A673 (cell line): ENCODE results near the gene TRMT61A. TPM values are rescaled to one million over a fixed set of nuclear protein-coding genes. Genes with fewer than 3 reads are reported as not detected.

Source experiments
- BruUV-seq: library from RNA; stranded (reverse); fragments of 400-500 nt; replicated peaks from 2 replicates; lab custom pipeline; 2021; lab: Mats Ljungman, UMichigan
- CTCF ChIA-PET: fragments of 300-600 bp; sonication (Branson Sonifier 250); formaldehyde crosslinking; loops from one replicate; lab custom pipeline; 2022; ENCODE audit warnings: antibody characterized with exemption; lab: Charles Lee
- POLR2A ChIA-PET: fragments of 300-600 bp; sonication (Branson Sonifier 250); formaldehyde crosslinking; loops from one replicate; lab custom pipeline; 2022; ENCODE audit warnings: antibody characterized with exemption; ENCODE audit not compliant: low non-redundant PET; lab: Charles Lee
- DNase-seq: peaks from one replicate; pipeline ENCODE4 v3.0.0-alpha.2; 2015; ENCODE audit warnings: low spot score
- H3K27ac ChIP-seq: fragments of 200-600 bp; sonication (generic); 2 replicates; pipeline ENCODE4 v1.5.1; 2016; ENCODE audit warnings: mixed run types, low read depth, mild to moderate bottlenecking, mixed read lengths, antibody characterized with exemption, low read length; ENCODE audit not compliant: poor library complexity, severe bottlenecking
- H3K27me3 ChIP-seq: fragments of 200-600 bp; sonication (generic); replicated peaks from 2 replicates; pipeline ENCODE4 v1.6.1; 2017; ENCODE audit warnings: mixed run types, low read depth, mild to moderate bottlenecking, mixed read lengths, antibody characterized with exemption, low read length; ENCODE audit not compliant: insufficient read depth, poor library complexity
- H3K36me3 ChIP-seq: fragments of 200-600 bp; sonication (generic); 2 replicates; pipeline ENCODE4 v1.6.1; 2016; ENCODE audit warnings: mixed run types, mild to moderate bottlenecking, mixed read lengths, antibody characterized with exemption, low read length; ENCODE audit not compliant: insufficient read depth, poor library complexity, severe bottlenecking
- H3K4me1 ChIP-seq: fragments of 200-600 bp; sonication (generic); 2 replicates; pipeline ENCODE4 v1.6.1; 2017; ENCODE audit warnings: mixed run types, mild to moderate bottlenecking, mixed read lengths, antibody characterized with exemption, low read length; ENCODE audit not compliant: insufficient read depth, poor library complexity, severe bottlenecking
- H3K4me3 ChIP-seq: fragments of 200-600 bp; sonication (generic); 2 replicates; pipeline ENCODE4 v1.5.1; 2016; ENCODE audit warnings: low read depth, mixed run types, mild to moderate bottlenecking, mixed read lengths, low read length; ENCODE audit not compliant: poor library complexity, severe bottlenecking
- H3K9me3 ChIP-seq: fragments of 200-600 bp; sonication (generic); 2 replicates; pipeline ENCODE4 v1.6.1; 2016; ENCODE audit warnings: mixed run types, low read depth, mild to moderate bottlenecking, mixed read lengths, antibody characterized with exemption, low read length; ENCODE audit not compliant: poor library complexity, severe bottlenecking
- CTCF ChIP-seq: fragments of 300-800, 200-600 bp; sonication (generic); conservative IDR thresholded peaks from 2 replicates; pipeline ENCODE4 v1.5.1; 2017; ENCODE audit warnings: low read depth, mild to moderate bottlenecking, antibody characterized with exemption, low read length, moderate library complexity, mixed read lengths
- EZH2 ChIP-seq: fragments of 200-600 bp; sonication (generic); IDR thresholded peaks from 2 replicates; pipeline ENCODE4 v1.6.1; 2017; ENCODE audit warnings: borderline replicate concordance, low read depth, mild to moderate bottlenecking, mixed read lengths, antibody characterized with exemption, low read length; ENCODE audit not compliant: poor library complexity, severe bottlenecking
- intact Hi-C: fragments of 100-400 bp; cut with micrococcal nuclease; formaldehyde crosslinking; loops from one replicate; pipeline ENCODE4 v1.10.0; 2022; ENCODE audit not compliant: unreplicated experiment
- total RNA-seq: library from RNA; stranded (reverse); gene quantifications from 2 replicates; pipeline ENCODE4 v1.2.3, GENCODE V29; 2021

Gene TRMT61A
- total RNA-seq, 1 experiment from 2014 or later = 23.6 TPM

GRCh38 chr14:103549361-103550311 is 20.6 kb downstream of the TRMT61A start:
- CTCF ChIA-PET = no interaction called here
- Histone ChIP-seq H3K36me3 (no peaks in the 10 kb centered on the region), H3K4me1 (peaks cover 6% of the 10 kb centered on the region), H3K9me3 (no peaks in the 10 kb centered on the region), H3K27me3 (no peaks in the 10 kb centered on the region), H3K4me3 (no peak overlapping the region), H3K27ac (no peak overlapping the region)
- BruUV-seq = no TSS peak
- POLR2A ChIA-PET = no interaction called here
- TF ChIP-seq EZH2 (no peak), CTCF (no peak)
- intact Hi-C loops = loop anchor here (5.0 kb wide), 1 partner anchor 47 kb away; no protein-coding TSS in a partner anchor
- DNase-seq = no peak

GRCh38 chr14:103550451-103551337 is 21.7 kb downstream of the TRMT61A start:
- DNase-seq = no peak
- intact Hi-C loops = no loop called here
- CTCF ChIA-PET = interaction anchor here (0.6 kb wide), 2 partner anchors 30 to 364 kb away, joined by 3 to 4 read pairs; no protein-coding TSS in a partner anchor

More at GRCh38 chr14:103550451-103551337, 21.7 kb downstream of the TRMT61A start:
- H3K27ac ChIP-seq = no peak overlapping the region
- no peaks in the 10 kb centered on the region for H3K36me3 ChIP-seq
- BruUV-seq = no TSS peak
- no peaks in the 10 kb centered on the region for H3K4me1 ChIP-seq
- POLR2A ChIA-PET = no interaction called here
- no peaks in the 10 kb centered on the region for H3K27me3 ChIP-seq
- no peaks in the 10 kb centered on the region for H3K9me3 ChIP-seq
- no peak overlapping the region for H3K4me3 ChIP-seq
- TF ChIP-seq EZH2 = no peak
- no peak for TF ChIP-seq CTCF
